ENCODE data around the gene CAMSAP1.

The CAMSAP1 gene

DNA sequence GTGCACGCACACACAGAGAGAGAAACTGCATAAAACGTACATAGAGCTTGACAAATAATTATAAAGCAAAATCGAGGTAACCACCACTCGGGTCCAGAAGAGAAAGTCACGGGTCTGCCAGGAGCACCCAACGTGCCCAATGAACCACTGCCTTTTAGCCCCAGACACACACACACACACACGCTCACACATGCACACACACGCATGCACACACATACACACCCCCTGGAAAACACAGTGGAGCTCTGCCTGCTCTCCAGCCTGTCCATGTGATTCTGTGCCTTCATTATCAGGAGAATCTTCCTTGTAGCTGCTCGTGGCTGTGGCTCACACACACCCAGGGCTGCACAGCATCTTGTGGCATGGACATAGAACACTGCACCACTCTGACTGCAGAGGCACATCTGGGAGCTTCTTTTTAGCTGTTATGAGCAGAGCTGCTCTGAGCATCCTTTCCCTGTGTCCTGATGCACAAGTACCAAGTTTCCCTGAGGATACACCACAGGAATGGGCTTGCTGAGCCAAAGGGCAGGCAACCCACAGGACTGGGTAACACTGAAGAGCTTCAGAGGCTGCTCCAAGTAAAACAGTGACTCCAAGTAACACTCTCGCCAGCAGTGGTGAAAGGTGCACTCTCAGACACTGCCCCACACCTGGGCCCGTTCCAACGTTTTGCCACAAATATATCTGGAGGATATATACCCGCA, 58.9 kb downstream of the CAMSAP1 start:
- ATAC-seq, result peak; percentile 48
- TF ChIP-seq ZC3H10 (CRISPR knock-in tag; IDR thresholded peaks at IDR 0.05), result no peak
- no peak for TF ChIP-seq ESRRG (CRISPR knock-in tag; IDR thresholded peaks at IDR 0.05)

DNA sequence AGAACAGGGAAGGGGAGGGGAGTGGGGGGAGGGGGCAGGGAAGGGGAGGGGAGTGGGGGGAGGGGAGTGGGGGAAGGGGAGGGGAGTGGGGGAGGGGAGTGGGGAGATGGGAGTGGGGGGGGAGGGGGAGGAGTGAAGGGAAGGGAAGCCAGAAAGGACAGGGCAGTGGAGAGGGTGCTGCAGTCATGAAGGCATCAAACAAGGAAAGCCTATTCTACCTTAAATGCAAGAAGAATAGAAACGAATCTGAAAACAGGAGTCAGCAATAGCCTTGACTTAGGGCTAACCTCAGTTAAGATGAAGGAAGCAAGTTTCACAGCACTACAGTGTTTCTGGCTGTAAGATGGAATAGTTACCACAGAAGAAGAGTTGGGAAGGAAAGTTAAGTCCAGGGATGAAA, 59.5 kb downstream of the CAMSAP1 start:
- ATAC-seq, result no peak
- TF ChIP-seq, protein P1, sequence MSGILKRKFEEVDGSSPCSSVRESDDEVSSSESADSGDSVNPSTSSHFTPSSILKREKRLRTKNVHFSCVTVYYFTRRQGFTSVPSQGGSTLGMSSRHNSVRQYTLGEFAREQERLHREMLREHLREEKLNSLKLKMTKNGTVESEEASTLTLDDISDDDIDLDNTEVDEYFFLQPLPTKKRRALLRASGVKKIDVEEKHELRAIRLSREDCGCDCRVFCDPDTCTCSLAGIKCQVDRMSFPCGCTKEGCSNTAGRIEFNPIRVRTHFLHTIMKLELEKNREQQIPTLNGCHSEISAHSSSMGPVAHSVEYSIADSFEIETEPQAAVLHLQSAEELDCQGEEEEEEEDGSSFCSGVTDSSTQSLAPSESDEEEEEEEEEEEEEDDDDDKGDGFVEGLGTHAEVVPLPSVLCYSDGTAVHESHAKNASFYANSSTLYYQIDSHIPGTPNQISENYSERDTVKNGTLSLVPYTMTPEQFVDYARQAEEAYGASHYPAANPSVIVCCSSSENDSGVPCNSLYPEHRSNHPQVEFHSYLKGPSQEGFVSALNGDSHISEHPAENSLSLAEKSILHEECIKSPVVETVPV (CRISPR knock-in tag; IDR thresholded peaks at IDR 0.05), result no peak
- TF ChIP-seq ZC3H10 (CRISPR knock-in tag; IDR thresholded peaks at IDR 0.05) (no peak), ZNF8 (CRISPR knock-in tag; IDR thresholded peaks at IDR 0.05) (no peak), BACH2 (CRISPR knock-in tag; IDR thresholded peaks at IDR 0.05; ENCODE audit: borderline replicate concordance) (no peak), PPARA (CRISPR knock-in tag; IDR thresholded peaks at IDR 0.05; ENCODE audit: borderline replicate concordance) (no peak), ZNF565 (CRISPR knock-in tag; conservative IDR thresholded peaks at IDR 0.05; ENCODE audit: low read depth) (no peak), ARNTL (CRISPR knock-in tag; IDR thresholded peaks at IDR 0.05; ENCODE audit: borderline replicate concordance, low read depth) (no peak), ESRRG (CRISPR knock-in tag; IDR thresholded peaks at IDR 0.05) (no peak), CSDC2 (CRISPR knock-in tag; IDR thresholded peaks at IDR 0.05) (no peak), ZFP3 (CRISPR knock-in tag; IDR thresholded peaks at IDR 0.05) (no peak), ZNF70 (CRISPR knock-in tag; IDR thresholded peaks at IDR 0.05) (no peak), RARB (CRISPR knock-in tag; IDR thresholded peaks at IDR 0.05) (no peak), OSR1 (CRISPR knock-in tag; IDR thresholded peaks at IDR 0.05) (no peak), SNAI2 (CRISPR knock-in tag; IDR thresholded peaks at IDR 0.05) (no peak), ZFP30 (CRISPR knock-in tag; IDR thresholded peaks at IDR 0.05) (no peak), GLIS3 (CRISPR knock-in tag; IDR thresholded peaks at IDR 0.05) (no peak)
- TF ChIP-seq, protein P2, sequence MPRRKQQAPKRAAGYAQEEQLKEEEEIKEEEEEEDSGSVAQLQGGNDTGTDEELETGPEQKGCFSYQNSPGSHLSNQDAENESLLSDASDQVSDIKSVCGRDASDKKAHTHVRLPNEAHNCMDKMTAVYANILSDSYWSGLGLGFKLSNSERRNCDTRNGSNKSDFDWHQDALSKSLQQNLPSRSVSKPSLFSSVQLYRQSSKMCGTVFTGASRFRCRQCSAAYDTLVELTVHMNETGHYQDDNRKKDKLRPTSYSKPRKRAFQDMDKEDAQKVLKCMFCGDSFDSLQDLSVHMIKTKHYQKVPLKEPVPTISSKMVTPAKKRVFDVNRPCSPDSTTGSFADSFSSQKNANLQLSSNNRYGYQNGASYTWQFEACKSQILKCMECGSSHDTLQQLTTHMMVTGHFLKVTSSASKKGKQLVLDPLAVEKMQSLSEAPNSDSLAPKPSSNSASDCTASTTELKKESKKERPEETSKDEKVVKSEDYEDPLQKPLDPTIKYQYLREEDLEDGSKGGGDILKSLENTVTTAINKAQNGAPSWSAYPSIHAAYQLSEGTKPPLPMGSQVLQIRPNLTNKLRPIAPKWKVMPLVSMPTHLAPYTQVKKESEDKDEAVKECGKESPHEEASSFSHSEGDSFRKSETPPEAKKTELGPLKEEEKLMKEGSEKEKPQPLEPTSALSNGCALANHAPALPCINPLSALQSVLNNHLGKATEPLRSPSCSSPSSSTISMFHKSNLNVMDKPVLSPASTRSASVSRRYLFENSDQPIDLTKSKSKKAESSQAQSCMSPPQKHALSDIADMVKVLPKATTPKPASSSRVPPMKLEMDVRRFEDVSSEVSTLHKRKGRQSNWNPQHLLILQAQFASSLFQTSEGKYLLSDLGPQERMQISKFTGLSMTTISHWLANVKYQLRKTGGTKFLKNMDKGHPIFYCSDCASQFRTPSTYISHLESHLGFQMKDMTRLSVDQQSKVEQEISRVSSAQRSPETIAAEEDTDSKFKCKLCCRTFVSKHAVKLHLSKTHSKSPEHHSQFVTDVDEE (CRISPR knock-in tag; IDR thresholded peaks at IDR 0.05), result no peak
- TF ChIP-seq, protein P3, sequence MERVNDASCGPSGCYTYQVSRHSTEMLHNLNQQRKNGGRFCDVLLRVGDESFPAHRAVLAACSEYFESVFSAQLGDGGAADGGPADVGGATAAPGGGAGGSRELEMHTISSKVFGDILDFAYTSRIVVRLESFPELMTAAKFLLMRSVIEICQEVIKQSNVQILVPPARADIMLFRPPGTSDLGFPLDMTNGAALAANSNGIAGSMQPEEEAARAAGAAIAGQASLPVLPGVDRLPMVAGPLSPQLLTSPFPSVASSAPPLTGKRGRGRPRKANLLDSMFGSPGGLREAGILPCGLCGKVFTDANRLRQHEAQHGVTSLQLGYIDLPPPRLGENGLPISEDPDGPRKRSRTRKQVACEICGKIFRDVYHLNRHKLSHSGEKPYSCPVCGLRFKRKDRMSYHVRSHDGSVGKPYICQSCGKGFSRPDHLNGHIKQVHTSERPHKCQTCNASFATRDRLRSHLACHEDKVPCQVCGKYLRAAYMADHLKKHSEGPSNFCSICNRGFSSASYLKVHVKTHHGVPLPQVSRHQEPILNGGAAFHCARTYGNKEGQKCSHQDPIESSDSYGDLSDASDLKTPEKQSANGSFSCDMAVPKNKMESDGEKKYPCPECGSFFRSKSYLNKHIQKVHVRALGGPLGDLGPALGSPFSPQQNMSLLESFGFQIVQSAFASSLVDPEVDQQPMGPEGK (CRISPR knock-in tag; IDR thresholded peaks at IDR 0.05; ENCODE audit: borderline replicate concordance), result no peak
- TF ChIP-seq, protein P4, sequence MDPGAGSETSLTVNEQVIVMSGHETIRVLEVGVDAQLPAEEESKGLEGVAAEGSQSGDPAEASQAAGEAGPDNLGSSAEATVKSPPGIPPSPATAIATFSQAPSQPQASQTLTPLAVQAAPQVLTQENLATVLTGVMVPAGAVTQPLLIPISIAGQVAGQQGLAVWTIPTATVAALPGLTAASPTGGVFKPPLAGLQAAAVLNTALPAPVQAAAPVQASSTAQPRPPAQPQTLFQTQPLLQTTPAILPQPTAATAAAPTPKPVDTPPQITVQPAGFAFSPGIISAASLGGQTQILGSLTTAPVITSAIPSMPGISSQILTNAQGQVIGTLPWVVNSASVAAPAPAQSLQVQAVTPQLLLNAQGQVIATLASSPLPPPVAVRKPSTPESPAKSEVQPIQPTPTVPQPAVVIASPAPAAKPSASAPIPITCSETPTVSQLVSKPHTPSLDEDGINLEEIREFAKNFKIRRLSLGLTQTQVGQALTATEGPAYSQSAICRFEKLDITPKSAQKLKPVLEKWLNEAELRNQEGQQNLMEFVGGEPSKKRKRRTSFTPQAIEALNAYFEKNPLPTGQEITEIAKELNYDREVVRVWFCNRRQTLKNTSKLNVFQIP (CRISPR knock-in tag; IDR thresholded peaks at IDR 0.05; ENCODE audit: borderline replicate concordance, low read depth), result no peak
- TF ChIP-seq, protein P5, sequence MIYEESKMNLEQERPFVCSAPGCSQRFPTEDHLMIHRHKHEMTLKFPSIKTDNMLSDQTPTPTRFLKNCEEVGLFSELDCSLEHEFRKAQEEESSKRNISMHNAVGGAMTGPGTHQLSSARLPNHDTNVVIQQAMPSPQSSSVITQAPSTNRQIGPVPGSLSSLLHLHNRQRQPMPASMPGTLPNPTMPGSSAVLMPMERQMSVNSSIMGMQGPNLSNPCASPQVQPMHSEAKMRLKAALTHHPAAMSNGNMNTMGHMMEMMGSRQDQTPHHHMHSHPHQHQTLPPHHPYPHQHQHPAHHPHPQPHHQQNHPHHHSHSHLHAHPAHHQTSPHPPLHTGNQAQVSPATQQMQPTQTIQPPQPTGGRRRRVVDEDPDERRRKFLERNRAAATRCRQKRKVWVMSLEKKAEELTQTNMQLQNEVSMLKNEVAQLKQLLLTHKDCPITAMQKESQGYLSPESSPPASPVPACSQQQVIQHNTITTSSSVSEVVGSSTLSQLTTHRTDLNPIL (CRISPR knock-in tag; IDR thresholded peaks at IDR 0.05; ENCODE audit: low read depth), result no peak

DNA sequence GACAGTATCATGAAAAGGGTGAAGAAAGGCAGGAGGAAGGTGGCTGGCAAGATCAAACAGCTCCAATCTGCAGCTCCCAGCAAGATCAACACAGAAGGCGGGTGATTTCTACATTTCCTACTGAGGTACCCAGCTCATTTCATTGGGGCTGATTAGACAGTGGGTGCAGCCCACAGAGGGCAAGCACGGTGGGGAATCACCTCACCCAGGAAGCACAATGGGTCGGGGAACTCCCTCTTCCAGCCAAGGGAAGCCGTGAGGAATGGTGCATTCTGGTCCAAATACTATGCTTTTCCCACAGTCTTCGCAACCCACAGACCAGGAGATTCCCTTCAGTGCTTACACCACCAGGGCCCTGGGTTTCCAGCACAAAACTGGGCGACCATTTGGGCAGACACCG, 66.8 kb downstream of the CAMSAP1 start:
- ATAC-seq, result no peak
- no peak for TF ChIP-seq ZNF8 (CRISPR knock-in tag; IDR thresholded peaks at IDR 0.05)
- TF ChIP-seq, protein P3 (CRISPR knock-in tag; IDR thresholded peaks at IDR 0.05; ENCODE audit: borderline replicate concordance), result no peak
- no peak for TF ChIP-seq ESRRG (CRISPR knock-in tag; IDR thresholded peaks at IDR 0.05)
- TF ChIP-seq, protein P2 (CRISPR knock-in tag; IDR thresholded peaks at IDR 0.05), result no peak
- TF ChIP-seq CSDC2 (CRISPR knock-in tag; IDR thresholded peaks at IDR 0.05), result no peak
- TF ChIP-seq ISL1 (CRISPR knock-in tag; IDR thresholded peaks at IDR 0.05), result no peak

All from SK-N-SH treated with all-trans-retinoic acid at 6 μM for 48 hours (cell line).